ENCODE results near the gene NDUFS6. TPM values are rescaled to one million over a fixed set of nuclear protein-coding genes. Genes with fewer than 3 reads are reported as not detected.
A peak's percentile ranks its signal among the peaks of the same experiment; 100 is the strongest.

NDUFS6 gene
- total and polyA plus RNA-seq, 5 experiments from 2014 or later, result 12.6 to 75.8 (median 69.3) TPM

- Mint-ChIP-seq H3K4me3 (no peak overlapping the region), H3K36me3 (peaks cover 0 to 8% (median 4%) of the 10 kb centered on the region in 3 donors), H3K9me3 (peaks cover 0 to 8% (median 0%) of the 10 kb centered on the region in 9 donors), H3K27me3 (peaks cover 10 to 32% (median 10%) of the 10 kb centered on the region in 5 donors), H3K4me1 (no peaks in the 10 kb centered on the region), H3K27ac (no peak overlapping the region)
- ATAC-seq (no peak), DNase-seq (no peak)
- POLR2A ChIA-PET, result no interaction called here
Measured at GRCh38 chr5:1760656-1761452, 40.4 kb upstream of the NDUFS6 start.

- H3K9me3 Mint-ChIP-seq, result peaks cover 0 to 8% (median 0%) of the 10 kb centered on the region in 9 donors
Measured at GRCh38 chr5:1761453-1761755, 39.8 kb upstream of the NDUFS6 start.

GRCh38 chr5:1762121-1762882, 38.9 kb upstream of the NDUFS6 start:
- no peaks in the 10 kb centered on the region for H3K4me1 Mint-ChIP-seq
- ATAC-seq (no peak), DNase-seq (no peak)
- H3K9me3 Mint-ChIP-seq, result peaks cover 0 to 8% (median 0%) of the 10 kb centered on the region in 9 donors
- no peak overlapping the region for H3K27ac Mint-ChIP-seq
- H3K27me3 Mint-ChIP-seq, result peaks cover 10 to 32% (median 10%) of the 10 kb centered on the region in 5 donors
- POLR2A ChIA-PET, result interaction anchor here (1.4 kb wide), 1 partner anchor 38 kb away, joined by 3 read pairs; no protein-coding TSS in a partner anchor
- peaks cover 0 to 8% (median 4%) of the 10 kb centered on the region in 3 donors for H3K36me3 Mint-ChIP-seq
- H3K4me3 Mint-ChIP-seq, result no peak overlapping the region

More at GRCh38 chr5:1761453-1761755, 39.8 kb upstream of the NDUFS6 start:
- peaks cover 10 to 32% (median 10%) of the 10 kb centered on the region in 5 donors for H3K27me3 Mint-ChIP-seq
- ATAC-seq, result no peak
- H3K4me1 Mint-ChIP-seq, result no peaks in the 10 kb centered on the region
- H3K27ac Mint-ChIP-seq, result no peak overlapping the region
- H3K36me3 Mint-ChIP-seq, result peaks cover 0 to 8% (median 4%) of the 10 kb centered on the region in 3 donors
- no peak for DNase-seq
- POLR2A ChIA-PET, result interaction anchor here (1.4 kb wide), 1 partner anchor 39 kb away, joined by 3 read pairs; no protein-coding TSS in a partner anchor
- no peak overlapping the region for H3K4me3 Mint-ChIP-seq

DNA sequence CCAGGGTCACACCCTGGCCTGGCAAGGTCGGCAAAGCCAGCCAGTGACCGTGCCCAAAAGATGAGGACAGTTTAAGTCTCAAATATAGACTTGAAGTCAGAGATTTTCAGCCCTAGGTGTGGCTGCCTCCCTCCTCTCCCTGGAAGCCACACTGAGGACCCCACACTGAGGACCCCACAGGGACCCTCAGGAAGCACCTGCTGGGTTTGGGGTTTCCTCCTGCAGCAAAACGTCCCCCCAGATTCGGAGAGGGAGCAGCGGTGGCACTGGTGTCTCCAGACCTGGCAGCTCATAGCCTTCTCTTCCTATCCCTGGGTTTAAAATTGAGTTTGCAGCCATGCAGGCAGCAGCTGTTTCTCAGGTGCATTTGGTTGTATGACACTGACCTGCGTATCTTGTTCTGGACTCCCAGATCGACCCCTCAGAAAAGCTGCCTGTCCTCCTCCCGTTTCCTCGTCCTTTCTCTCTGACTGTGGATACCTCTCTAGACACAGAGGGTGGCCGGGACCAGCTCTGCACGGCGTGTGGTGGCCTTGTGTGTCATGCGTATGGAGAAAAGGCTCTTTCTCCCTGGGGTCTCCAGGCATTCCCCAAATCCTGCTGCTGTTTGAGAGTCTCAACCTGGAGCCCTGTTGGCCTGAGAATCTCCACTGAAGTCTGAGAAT, 38.2 kb upstream of the NDUFS6 start:
- H3K36me3 Mint-ChIP-seq, result peaks cover under 1 to 8% (median 4%) of the 10 kb centered on the region in 3 donors
- H3K9me3 Mint-ChIP-seq, result peaks cover 0 to 8% (median 0%) of the 10 kb centered on the region in 9 donors
- peak overlapping the region in 1 of 10 donors; percentile 24 for H3K27ac Mint-ChIP-seq
- no peak overlapping the region for H3K4me3 Mint-ChIP-seq
- ATAC-seq (no peak), DNase-seq (no peak)
- POLR2A ChIA-PET, result interaction anchor here (1.0 to 1.4 kb wide), 2 partner anchors 30 to 38 kb away, joined by 3 to 4 read pairs; no protein-coding TSS in a partner anchor
- no peaks in the 10 kb centered on the region for H3K4me1 Mint-ChIP-seq
- peaks cover 10 to 32% (median 10%) of the 10 kb centered on the region in 5 donors for H3K27me3 Mint-ChIP-seq

DNA sequence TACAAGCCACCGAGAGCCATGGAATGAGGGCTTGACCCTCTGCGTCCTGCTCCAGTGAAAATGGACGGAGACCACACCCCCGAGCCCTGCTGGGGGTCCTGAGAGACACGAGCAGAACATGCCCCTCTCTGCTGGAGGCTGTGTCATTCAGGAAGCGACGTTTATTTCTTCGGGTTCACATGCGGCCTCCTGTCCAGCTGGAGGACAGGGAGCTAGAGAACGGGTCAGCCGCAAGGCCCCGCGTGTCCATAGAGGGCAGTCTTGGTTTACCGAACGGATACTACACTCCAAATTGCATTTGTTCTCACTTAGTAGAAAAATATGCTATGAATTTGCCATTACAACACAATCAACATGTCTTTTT, 37.7 kb upstream of the NDUFS6 start:
- ATAC-seq, result peak in 1 of 2 donors; percentile 54
- H3K4me3 Mint-ChIP-seq, result no peak overlapping the region
- H3K27ac Mint-ChIP-seq, result no peak overlapping the region
- peaks cover 0 to 5% (median 0%) of the 10 kb centered on the region in 9 donors for H3K9me3 Mint-ChIP-seq
- H3K27me3 Mint-ChIP-seq, result peaks cover 10 to 32% (median 10%) of the 10 kb centered on the region in 5 donors
- peaks cover 2 to 3% (median 2%) of the 10 kb centered on the region in 3 donors for H3K36me3 Mint-ChIP-seq
- POLR2A ChIA-PET, result interaction anchor here (1.0 kb wide), 1 partner anchor 29 kb away, joined by 4 read pairs; no protein-coding TSS in a partner anchor
- H3K4me1 Mint-ChIP-seq, result no peaks in the 10 kb centered on the region
- DNase-seq, result peak in 4 of 10 donors; percentile 22 to 32 (median 28)

DNA sequence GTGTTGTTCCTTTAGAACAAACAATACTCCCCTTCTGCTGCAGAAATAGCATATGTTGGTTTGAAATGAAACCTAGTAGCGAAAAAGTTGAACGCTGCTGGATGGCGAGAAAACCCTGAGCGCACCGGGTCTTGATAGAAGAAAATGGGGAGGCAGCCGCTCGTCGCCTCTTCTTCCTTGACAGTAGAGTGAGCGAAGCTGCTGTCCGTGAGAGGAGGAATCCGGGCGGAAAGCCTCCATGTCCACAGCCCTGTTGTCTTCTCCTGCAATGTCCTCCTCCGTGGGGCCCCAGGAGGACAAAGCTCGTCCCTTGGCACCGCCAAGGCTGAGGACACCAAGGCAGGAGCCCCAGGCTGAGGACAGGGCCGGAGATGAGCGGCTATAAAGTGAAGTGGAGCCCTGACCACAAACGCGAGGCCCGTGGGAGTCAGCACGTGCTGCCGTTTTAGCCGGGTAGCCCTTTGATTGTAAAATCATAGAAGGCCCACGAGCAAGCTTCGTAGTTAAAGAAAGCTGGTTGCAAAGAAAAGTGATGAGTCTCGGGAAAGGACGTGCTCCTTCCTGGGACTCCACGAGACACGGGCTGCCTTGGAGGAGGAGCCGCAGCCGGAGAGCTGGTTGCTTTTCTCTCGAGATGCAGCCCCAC, 37.1 kb upstream of the NDUFS6 start:
- ATAC-seq, result no peak
- Mint-ChIP-seq H3K36me3 (peaks cover 0 to 2% (median 0%) of the 10 kb centered on the region in 3 donors), H3K4me1 (no peaks in the 10 kb centered on the region), H3K4me3 (no peak overlapping the region), H3K9me3 (no peaks in the 10 kb centered on the region), H3K27ac (no peak overlapping the region), H3K27me3 (peaks cover 10 to 32% (median 10%) of the 10 kb centered on the region in 5 donors)
- POLR2A ChIA-PET, result interaction anchor here (1.0 to 1.1 kb wide), 2 partner anchors 21 to 28 kb away, joined by 4 read pairs; no protein-coding TSS in a partner anchor
- no peak for DNase-seq

- peak overlapping the region in 1 of 10 donors; percentile 36 for H3K27ac Mint-ChIP-seq
- POLR2A ChIA-PET, result interaction anchor here (1.1 kb wide), 1 partner anchor 20 kb away, joined by 4 read pairs; no protein-coding TSS in a partner anchor
- peaks cover 10 to 32% (median 10%) of the 10 kb centered on the region in 5 donors for H3K27me3 Mint-ChIP-seq
- no peak overlapping the region for H3K4me3 Mint-ChIP-seq
- no peaks in the 10 kb centered on the region for H3K9me3 Mint-ChIP-seq
- peaks cover 0 to 2% (median 0%) of the 10 kb centered on the region in 3 donors for H3K36me3 Mint-ChIP-seq
- H3K4me1 Mint-ChIP-seq, result no peaks in the 10 kb centered on the region
- ATAC-seq, result no peak
- DNase-seq, result no peak
Measured at GRCh38 chr5:1764606-1764960, 36.6 kb upstream of the NDUFS6 start.

- Mint-ChIP-seq H3K27ac (no peak overlapping the region), H3K9me3 (no peaks in the 10 kb centered on the region)
- POLR2A ChIA-PET, result interaction anchor here (1.1 kb wide), 1 partner anchor 20 kb away, joined by 4 read pairs; no protein-coding TSS in a partner anchor
Measured at GRCh38 chr5:1765141-1765879, 35.9 kb upstream of the NDUFS6 start.

GRCh38 chr5:1765880-1766235, 35.3 kb upstream of the NDUFS6 start:
- Mint-ChIP-seq H3K4me1 (no peaks in the 10 kb centered on the region), H3K27me3 (peaks cover 10 to 32% (median 12%) of the 10 kb centered on the region in 5 donors), H3K36me3 (peaks cover 0 to 2% (median 0%) of the 10 kb centered on the region in 3 donors), H3K4me3 (no peak overlapping the region), H3K27ac (no peak overlapping the region), H3K9me3 (no peaks in the 10 kb centered on the region)
- POLR2A ChIA-PET, result no interaction called here
- DNase-seq (no peak), ATAC-seq (no peak)

More at GRCh38 chr5:1765141-1765879, 35.9 kb upstream of the NDUFS6 start:
- no peaks in the 10 kb centered on the region for H3K4me1 Mint-ChIP-seq
- H3K36me3 Mint-ChIP-seq, result peaks cover 0 to 2% (median 0%) of the 10 kb centered on the region in 3 donors
- no peak for DNase-seq
- no peak for ATAC-seq
- H3K4me3 Mint-ChIP-seq, result no peak overlapping the region
- H3K27me3 Mint-ChIP-seq, result peaks cover 10 to 32% (median 10%) of the 10 kb centered on the region in 5 donors

- Mint-ChIP-seq H3K4me1 (peaks cover 0 to 7% (median 1%) of the 10 kb centered on the region in 4 donors), H3K27ac (peak overlapping the region in 1 of 10 donors; percentile 66), H3K36me3 (peaks cover 0 to 2% (median 0%) of the 10 kb centered on the region in 3 donors), H3K27me3 (peaks cover 6 to 22% (median 12%) of the 10 kb centered on the region in 5 donors), H3K4me3 (no peak overlapping the region), H3K9me3 (no peaks in the 10 kb centered on the region)
- no peak for DNase-seq
- no peak for ATAC-seq
- POLR2A ChIA-PET, result no interaction called here
Measured at GRCh38 chr5:1767524-1768282, 33.5 kb upstream of the NDUFS6 start.
